Vagina (tissue), 2 donors: Measurements from ENCODE around the gene GRK4.

Experiments
- CTCF ChIP-seq, 3 experiments: fragments of 450-650 bp in 2 of 3; fragments of 200-600 bp in 1 of 3; sonication (generic) in 1 of 3; IDR thresholded peaks; one replicate each; pipeline ENCODE4 v1.5.1; 2017 to 2019; ENCODE audit warnings: antibody characterized with exemption in 3 of 3, mild to moderate bottlenecking in 2 of 3, moderate library complexity in 2 of 3
- POLR2A ChIP-seq, 2 donors: fragments of 450-650 bp; IDR thresholded peaks; one replicate each; pipeline ENCODE4 v1.6.1; 2017; ENCODE audit warnings: antibody characterized with exemption in 2 of 2, mild to moderate bottlenecking in 2 of 2, moderate library complexity in 2 of 2
- POLR2AphosphoS5 ChIP-seq, 2 donors: sonication (generic); formaldehyde crosslinking; IDR thresholded peaks; one replicate each; pipeline ENCODE4 v1.9.0; 2017; ENCODE audit warnings: antibody characterized with exemption in 2 of 2, mild to moderate bottlenecking in 2 of 2, low read depth in 1 of 2; ENCODE audit not compliant: insufficient read depth in 1 of 2

GRCh38 chr4:3025881-3026280 lies 62.5 kb downstream of the GRK4 start:
- TF ChIP-seq CTCF (IDR thresholded peaks at IDR 0.05) (no peak), POLR2A (IDR thresholded peaks at IDR 0.05) (no peak), POLR2AphosphoS5 (IDR thresholded peaks at IDR 0.05; ENCODE audit: insufficient read depth in 1 of 2, low read depth in 1 of 2) (no peak)
